Muscle layer of duodenum (tissue), 2 donors: Measurements from ENCODE around the gene SLC16A1.
"Not testable (repeated sequence)": the region's sequence is repeated elsewhere in the genome, so short reads cannot be mapped to it uniquely, and the experiment has no call there.

Experiments used
- H3K27ac ChIP-seq: one replicate; pipeline ENCODE4 v1.7.0; 2013; ENCODE audit warnings: mild to moderate bottlenecking, low read length
- H3K27me3 ChIP-seq: one replicate; pipeline ENCODE4 v1.7.0; 2013; ENCODE audit warnings: low read depth, mild to moderate bottlenecking, control low read depth, low read length
- H3K36me3 ChIP-seq, 2 donors: one replicate each; pipeline ENCODE4 v1.7.0; 2013; ENCODE audit warnings: low read length in 2 of 2, control low read depth in 1 of 2, mild to moderate bottlenecking in 1 of 2; ENCODE audit not compliant: insufficient read depth in 2 of 2, control insufficient read depth in 1 of 2
- H3K4me1 ChIP-seq, 2 donors: one replicate each; pipeline ENCODE4 v1.7.0; 2013; ENCODE audit warnings: low read length in 2 of 2, mild to moderate bottlenecking in 2 of 2, control low read depth in 1 of 2, moderate library complexity in 1 of 2; ENCODE audit not compliant: insufficient read depth in 2 of 2, control insufficient read depth in 1 of 2
- H3K4me3 ChIP-seq, 2 donors: one replicate each; pipeline ENCODE4 v1.7.0; 2013; ENCODE audit warnings: low read length in 2 of 2, low read depth in 1 of 2, mild to moderate bottlenecking in 1 of 2
- H3K9me3 ChIP-seq, 2 donors: one replicate each; pipeline ENCODE4 v1.7.0; 2013; ENCODE audit warnings: low read length in 2 of 2, control low read depth in 1 of 2, mild to moderate bottlenecking in 1 of 2; ENCODE audit not compliant: control insufficient read depth in 1 of 2
- donor health status: healthy.

SLC16A1 gene

GRCh38 chr1:112988367-112988766 is 32.4 kb upstream of the SLC16A1 start:
- peak overlapping the region; percentile 23 for H3K27ac ChIP-seq

GRCh38 chr1:112985123-112985522 is 29.1 kb upstream of the SLC16A1 start:
- peaks cover 0 to 8% of the 10 kb centered on the region in 2 donors for H3K4me1 ChIP-seq
- H3K4me3 ChIP-seq = no peak overlapping the region
- H3K27ac ChIP-seq = no peak overlapping the region
- H3K9me3 ChIP-seq = no peaks in the 10 kb centered on the region
- H3K36me3 ChIP-seq = no peaks in the 10 kb centered on the region
- H3K27me3 ChIP-seq = no peaks in the 10 kb centered on the region

More at GRCh38 chr1:112988367-112988766, 32.4 kb upstream of the SLC16A1 start:
- no peaks in the 10 kb centered on the region for H3K27me3 ChIP-seq
- no peaks in the 10 kb centered on the region for H3K36me3 ChIP-seq
- peaks cover 0 to 8% of the 10 kb centered on the region in 2 donors for H3K4me1 ChIP-seq
- no peaks in the 10 kb centered on the region for H3K9me3 ChIP-seq
- H3K4me3 ChIP-seq = no peak overlapping the region

DNA sequence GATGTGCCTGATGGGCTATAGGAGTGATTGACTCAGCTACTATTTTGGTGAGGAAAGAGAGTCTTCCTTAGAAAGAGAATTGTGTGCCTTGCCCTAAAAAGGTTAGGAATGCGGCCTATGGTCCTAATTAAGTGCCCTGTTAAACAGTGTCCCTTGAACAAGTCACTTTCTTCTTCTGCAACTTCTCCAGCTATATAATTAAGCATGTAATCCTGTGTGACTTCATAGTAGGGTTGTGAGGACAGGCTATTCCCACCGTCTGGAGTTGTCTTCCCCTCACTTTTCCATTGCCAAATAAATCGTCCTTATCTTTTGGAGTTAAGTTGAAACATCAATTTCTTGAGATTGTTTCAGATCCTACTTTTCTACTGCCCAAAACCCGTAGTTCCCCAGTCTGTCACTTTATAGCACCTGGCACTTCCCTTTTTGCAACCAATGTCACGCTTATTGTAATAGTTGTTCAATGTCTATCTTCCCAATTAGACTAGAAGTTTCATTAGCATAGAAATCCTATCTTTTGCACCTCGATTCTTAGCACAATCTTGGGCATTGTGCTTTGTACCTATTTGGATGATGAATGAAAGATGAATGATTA is 27.6 kb upstream of the SLC16A1 start:
- peaks cover 0 to 10% of the 10 kb centered on the region in 2 donors for H3K4me1 ChIP-seq
- no peaks in the 10 kb centered on the region for H3K9me3 ChIP-seq
- H3K27ac ChIP-seq = no peak overlapping the region
- no peak overlapping the region for H3K4me3 ChIP-seq
- H3K27me3 ChIP-seq = no peaks in the 10 kb centered on the region
- no peaks in the 10 kb centered on the region for H3K36me3 ChIP-seq

- H3K4me3 ChIP-seq = no peak overlapping the region
- no peaks in the 10 kb centered on the region for H3K36me3 ChIP-seq
- H3K4me1 ChIP-seq = peaks cover 0 to 16% of the 10 kb centered on the region in 2 donors
- no peak overlapping the region for H3K27ac ChIP-seq
- H3K9me3 ChIP-seq = no peaks in the 10 kb centered on the region
- no peaks in the 10 kb centered on the region for H3K27me3 ChIP-seq
Observed at GRCh38 chr1:112982853-112983536, 27.0 kb upstream of the SLC16A1 start.

GRCh38 chr1:112982328-112982727 is 26.3 kb upstream of the SLC16A1 start:
- peaks cover 0 to 16% of the 10 kb centered on the region in 2 donors for H3K4me1 ChIP-seq
- H3K27ac ChIP-seq = no peak overlapping the region
- no peak overlapping the region for H3K4me3 ChIP-seq
- no peaks in the 10 kb centered on the region for H3K9me3 ChIP-seq
- H3K36me3 ChIP-seq = no peaks in the 10 kb centered on the region
- H3K27me3 ChIP-seq = no peaks in the 10 kb centered on the region

- H3K4me3 ChIP-seq, H3K36me3 ChIP-seq, H3K27me3 ChIP-seq, H3K9me3 ChIP-seq, H3K27ac ChIP-seq: not testable (repeated sequence)
- H3K4me1 ChIP-seq = peaks cover 0 to 16% of the 10 kb centered on the region in 2 donors
Observed at GRCh38 chr1:112981834-112982233, 25.8 kb upstream of the SLC16A1 start.

DNA sequence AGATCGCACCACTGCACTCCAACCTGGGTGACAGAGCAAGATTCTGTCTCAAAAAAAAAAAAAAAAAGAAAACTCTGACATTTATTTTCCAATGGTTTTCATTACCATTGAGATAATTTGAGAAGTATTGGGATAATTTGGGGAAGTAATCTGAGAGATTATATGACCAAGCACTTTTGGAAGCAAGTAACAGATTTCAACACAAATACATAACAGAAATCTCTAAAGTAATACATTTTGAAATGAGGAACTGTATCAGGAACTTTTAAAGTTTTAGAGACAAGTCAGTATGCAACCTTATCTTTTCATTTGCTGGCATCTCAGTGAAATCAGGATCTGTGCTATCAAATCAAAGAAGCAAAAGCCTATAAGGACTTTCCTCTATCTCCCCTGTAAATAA is 25.4 kb upstream of the SLC16A1 start:
- peaks cover 0 to 14% of the 10 kb centered on the region in 2 donors for H3K4me1 ChIP-seq
- H3K36me3 ChIP-seq = no peaks in the 10 kb centered on the region
- no peaks in the 10 kb centered on the region for H3K27me3 ChIP-seq
- no peak overlapping the region for H3K4me3 ChIP-seq
- H3K27ac ChIP-seq = no peak overlapping the region
- no peaks in the 10 kb centered on the region for H3K9me3 ChIP-seq

DNA sequence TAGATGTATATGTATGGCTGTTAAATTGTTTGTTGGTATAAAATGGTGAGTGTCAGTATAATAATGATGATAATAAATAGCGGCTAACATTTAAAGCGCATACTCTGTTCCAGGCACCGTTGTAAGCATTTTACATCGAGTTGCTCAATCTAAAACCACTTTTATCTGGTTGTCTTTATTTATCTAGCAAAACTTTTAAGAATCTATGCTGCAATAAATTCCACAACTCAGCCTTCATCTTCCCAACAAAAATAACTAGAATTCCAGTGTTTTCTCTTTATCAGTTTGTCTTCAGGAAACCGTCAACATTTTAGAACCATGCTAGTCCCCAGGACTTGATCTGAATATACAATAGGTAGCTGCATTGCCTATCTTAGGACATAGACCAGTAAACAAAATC is 19.3 kb upstream of the SLC16A1 start:
- H3K4me3 ChIP-seq = no peak overlapping the region
- peaks cover 0 to 8% of the 10 kb centered on the region in 2 donors for H3K4me1 ChIP-seq
- no peaks in the 10 kb centered on the region for H3K9me3 ChIP-seq
- no peaks in the 10 kb centered on the region for H3K36me3 ChIP-seq
- no peak overlapping the region for H3K27ac ChIP-seq
- H3K27me3 ChIP-seq = no peaks in the 10 kb centered on the region

- Histone ChIP-seq H3K4me1 (peaks cover 0 to 8% of the 10 kb centered on the region in 2 donors), H3K27ac (no peak overlapping the region), H3K36me3 (no peaks in the 10 kb centered on the region), H3K9me3 (no peaks in the 10 kb centered on the region), H3K27me3 (no peaks in the 10 kb centered on the region), H3K4me3 (no peak overlapping the region)
Observed at GRCh38 chr1:112974646-112975045, 18.6 kb upstream of the SLC16A1 start.

DNA sequence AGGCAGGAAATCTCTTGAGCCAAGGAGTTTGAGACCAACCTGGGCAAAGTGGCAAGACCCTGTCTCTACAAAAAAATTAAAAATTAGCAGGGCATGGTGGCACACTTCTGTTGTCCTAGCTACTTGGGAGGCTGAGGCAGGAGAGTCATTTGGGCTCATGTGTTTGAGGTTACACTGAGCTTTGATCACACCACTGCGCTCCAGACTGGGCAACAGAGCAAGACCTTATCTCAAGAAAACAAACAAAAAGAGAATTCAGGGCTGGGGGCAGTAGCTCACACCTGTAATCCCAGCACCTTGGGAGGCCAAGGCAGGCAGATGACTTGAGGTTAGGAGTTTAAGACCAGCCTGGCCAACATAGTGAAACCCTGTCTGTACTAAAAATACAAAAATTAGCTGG is 17.8 kb upstream of the SLC16A1 start:
- no peaks in the 10 kb centered on the region for H3K9me3 ChIP-seq
- no peaks in the 10 kb centered on the region for H3K27me3 ChIP-seq
- peaks cover 0 to 8% of the 10 kb centered on the region in 2 donors for H3K4me1 ChIP-seq
- no peak overlapping the region for H3K4me3 ChIP-seq
- H3K27ac ChIP-seq = no peak overlapping the region
- H3K36me3 ChIP-seq = no peaks in the 10 kb centered on the region

- Histone ChIP-seq H3K27ac (no peak overlapping the region), H3K4me3 (no peak overlapping the region), H3K4me1 (no peaks in the 10 kb centered on the region), H3K36me3 (peaks cover 13% of the 10 kb centered on the region in 2 donors), H3K9me3 (no peaks in the 10 kb centered on the region), H3K27me3 (no peaks in the 10 kb centered on the region)
Observed at GRCh38 chr1:112971006-112971405, 15.0 kb upstream of the SLC16A1 start.

DNA sequence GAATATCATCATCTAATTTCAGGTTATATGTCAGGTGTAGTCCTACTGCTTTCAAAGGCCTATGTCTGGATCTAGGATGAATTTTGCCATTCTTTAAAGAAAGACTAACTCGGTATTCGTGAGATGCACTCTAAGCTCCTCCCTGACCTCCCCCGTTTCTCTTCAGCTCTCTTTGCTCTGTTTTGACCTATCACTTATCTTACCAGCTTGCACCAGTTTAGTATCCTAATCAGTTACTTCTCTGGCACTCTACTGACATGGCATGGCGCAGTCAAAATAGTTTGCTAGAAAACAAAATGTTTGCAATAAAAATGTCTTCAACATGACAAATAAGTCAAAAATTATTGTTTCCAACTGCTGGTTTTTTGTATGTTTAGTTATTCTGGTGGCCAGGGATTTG is 8.4 kb upstream of the SLC16A1 start:
- Histone ChIP-seq H3K27ac (no peak overlapping the region), H3K27me3 (no peaks in the 10 kb centered on the region), H3K4me1 (no peaks in the 10 kb centered on the region), H3K9me3 (no peaks in the 10 kb centered on the region), H3K36me3 (peaks cover 19% of the 10 kb centered on the region in 2 donors), H3K4me3 (no peak overlapping the region)
